Forelimb muscle (tissue), 1 donor: ENCODE measurements around the gene DYDC2. TPM values are rescaled to one million over a fixed set of nuclear protein-coding genes. Genes with fewer than 3 reads are reported as not detected.

Source experiments
- DNase-seq: peaks from one replicate; pipeline ENCODE4 v3.0.0-alpha.2; 2013; ENCODE audit warnings: low read depth
- polyA plus RNA-seq: library from polyadenylated mRNA; unstranded; fragments of 120-200 nt; gene quantifications from one replicate; pipeline ENCODE4 v1.2.1, GENCODE V29; 2013; ENCODE audit not compliant: insufficient read length

DYDC2 gene
- polyA plus RNA-seq, 1 donor, result not detected

DNA sequence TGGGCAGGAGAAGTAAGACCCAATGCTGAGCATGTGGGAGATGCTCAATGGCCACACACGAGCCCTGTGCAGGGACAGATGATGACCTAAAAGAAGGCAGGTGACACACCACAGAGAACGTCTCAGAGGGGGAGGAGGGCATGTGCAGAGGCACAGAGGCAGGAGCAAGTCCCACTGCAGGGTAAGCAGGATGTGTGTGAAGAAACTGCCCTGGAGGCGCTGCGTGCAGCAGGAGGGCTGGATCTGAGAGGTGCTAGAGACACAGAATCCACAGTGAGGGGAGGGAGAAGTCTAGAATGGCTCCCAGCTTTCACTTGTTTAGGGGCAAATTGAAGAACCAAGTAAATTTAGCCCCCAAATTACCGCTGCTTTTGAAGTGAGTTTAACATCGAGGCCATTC lies 14.9 kb downstream of the DYDC2 start:
- no peak for DNase-seq

GRCh38 chr10:80372675-80373074 lies 16.1 kb downstream of the DYDC2 start:
- DNase-seq, result no peak

DNA sequence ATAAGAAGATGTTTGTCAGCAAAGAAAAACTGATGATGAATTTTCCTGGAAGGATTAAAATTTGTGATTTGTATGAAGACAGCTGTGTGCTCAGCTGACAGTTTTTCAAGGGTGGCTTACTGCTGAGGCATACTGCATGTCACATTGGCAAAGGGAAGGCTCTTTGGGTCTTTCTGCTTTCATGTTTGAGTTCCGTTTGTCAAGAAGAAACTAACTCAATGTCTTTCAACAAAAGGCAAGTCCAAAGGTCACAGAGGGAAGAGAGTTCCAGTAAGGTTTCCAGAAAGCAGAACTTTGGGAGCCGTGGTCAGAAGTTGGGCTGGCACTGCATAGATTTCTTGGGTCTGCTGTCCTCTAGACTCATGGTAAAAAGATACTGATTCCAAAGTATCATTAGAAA lies 16.9 kb downstream of the DYDC2 start:
- no peak for DNase-seq

DNA sequence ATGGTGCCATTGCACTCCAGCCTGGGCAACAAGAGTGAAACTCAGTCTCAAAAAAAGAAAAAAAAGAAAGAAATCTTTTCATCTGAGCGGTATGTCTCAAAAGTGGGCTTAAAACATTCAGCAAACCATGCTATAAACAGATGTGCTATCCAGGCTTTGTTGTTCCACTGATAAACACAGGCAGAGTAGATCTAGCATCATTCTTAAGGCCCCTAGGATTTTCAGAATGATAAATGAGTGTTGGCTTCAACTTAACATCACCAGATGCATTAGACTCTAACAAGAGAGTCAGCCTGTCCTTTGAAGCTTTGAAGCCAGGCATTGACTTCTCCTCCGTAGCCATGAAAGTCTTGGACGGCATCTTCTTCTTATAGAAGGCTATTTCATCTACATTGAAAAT lies 23.1 kb downstream of the DYDC2 start:
- no peak for DNase-seq

DNA sequence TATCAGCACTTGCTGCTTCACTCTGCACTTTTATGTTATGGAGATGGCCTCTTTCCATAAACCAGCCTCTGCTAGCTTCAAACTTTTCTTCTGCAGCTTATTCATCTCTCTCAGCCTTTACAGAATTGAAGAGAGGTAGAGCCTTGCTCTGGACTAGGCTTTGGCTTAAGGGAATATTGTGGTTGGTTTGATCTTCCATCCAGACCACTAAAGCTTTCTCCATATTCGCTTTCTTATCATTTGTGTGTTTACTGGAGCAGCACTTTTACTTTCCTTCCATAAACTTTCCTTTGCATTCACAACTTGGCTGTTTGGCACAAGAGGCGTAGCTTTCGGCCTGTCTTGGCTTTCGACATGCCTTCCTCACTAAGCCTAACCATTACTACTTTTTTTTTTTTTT lies 23.6 kb downstream of the DYDC2 start:
- no peak for DNase-seq

DNA sequence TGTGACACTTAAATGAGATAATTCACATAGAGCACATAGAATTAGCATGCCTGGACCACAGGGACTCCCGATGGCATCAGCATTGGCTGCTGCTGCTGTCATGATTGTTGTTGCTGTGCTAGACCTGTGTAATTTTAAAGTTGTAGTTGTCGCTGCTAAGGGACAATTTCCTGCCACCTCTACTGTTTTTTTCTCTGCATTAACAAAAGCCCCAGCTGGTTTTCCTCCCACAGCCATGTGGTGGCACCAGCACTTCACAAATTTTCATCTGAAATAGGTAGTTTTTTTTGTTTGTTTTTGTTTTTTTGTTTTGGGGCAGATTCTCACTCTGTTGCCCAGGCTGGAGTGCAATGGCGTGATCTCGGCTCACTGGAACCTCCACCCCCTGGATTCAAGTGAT lies 26.4 kb downstream of the DYDC2 start:
- no peak for DNase-seq

GRCh38 chr10:80390740-80391139 lies 34.2 kb downstream of the DYDC2 start:
- no peak for DNase-seq

DNA sequence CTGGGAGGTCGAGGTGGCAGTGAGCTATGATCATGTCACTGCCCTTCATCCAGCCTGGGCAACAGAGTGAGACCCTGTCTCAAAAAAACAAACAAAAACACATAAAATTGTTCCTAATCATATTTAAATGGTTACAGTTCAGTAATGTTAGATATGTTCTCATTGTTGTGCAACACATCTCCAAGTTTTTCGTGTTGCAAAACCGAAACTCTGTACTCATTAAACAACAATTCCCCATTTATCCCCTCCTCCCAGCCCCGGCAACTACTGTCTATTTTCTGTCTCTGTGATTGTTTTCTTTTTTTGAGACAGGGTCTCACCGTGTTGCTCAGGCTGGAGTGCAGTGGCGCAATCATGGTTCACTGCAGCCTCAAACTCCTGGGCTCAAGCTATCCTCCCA lies 35.7 kb downstream of the DYDC2 start:
- no peak for DNase-seq

- no peak for DNase-seq
These were observed 37.9 kb downstream of the DYDC2 start for GRCh38 chr10:80394358-80394916.

GRCh38 chr10:80397014-80397413 lies 40.4 kb downstream of the DYDC2 start:
- no peak for DNase-seq

DNA sequence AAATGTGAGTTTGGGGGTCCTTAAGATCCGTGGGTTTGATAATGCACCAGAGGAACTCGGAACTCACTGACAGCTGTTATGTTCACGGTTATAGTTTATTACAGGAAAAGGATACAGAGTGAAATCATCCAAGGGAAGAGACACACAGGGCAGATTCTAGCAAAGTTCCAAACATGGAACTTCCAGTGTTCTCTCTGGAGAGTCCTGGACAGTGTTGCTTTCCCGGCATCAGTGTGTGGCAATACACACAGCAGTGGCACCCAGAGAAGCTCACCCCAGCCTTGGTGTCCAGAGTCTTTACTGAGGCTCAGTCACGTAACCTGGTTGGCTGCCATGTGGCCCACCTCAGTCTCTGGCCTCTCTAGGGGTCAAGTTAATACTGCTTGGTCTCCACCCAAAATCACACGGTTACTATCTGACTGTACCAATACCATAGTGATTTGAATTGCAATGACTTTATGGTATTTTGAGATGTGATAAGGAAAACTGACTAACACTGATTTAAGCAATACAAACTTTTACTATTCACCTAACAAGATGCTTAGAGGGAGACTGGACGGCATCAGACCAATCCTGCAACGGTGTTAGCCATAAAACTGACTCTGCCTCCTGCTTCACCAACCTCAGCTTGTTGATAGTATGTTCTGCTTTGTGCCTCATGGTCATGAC lies 43.7 kb downstream of the DYDC2 start:
- no peak for DNase-seq

DNA sequence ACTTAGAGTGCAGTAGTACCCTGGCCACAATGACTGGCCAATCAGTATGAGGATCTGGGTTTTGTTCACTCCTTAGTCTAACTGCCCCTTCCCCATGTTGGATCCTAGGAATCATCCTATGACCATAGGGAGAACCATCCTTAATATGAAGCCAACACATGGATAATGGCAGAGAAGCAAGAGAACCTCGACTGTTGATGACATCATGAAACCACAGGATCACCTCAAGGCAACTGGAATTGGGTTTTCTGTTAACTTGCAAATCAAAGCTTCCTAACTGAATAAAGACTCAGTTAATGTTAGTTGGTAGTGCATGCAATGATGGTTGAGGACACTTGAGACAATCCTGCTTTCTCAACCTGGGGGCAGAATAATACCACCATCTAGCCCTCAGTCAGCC lies 48.5 kb downstream of the DYDC2 start:
- no peak for DNase-seq

GRCh38 chr10:80405626-80406025 lies 49.0 kb downstream of the DYDC2 start:
- DNase-seq, result no peak

GRCh38 chr10:80406204-80406603 lies 49.6 kb downstream of the DYDC2 start:
- DNase-seq, result no peak

- no peak for DNase-seq
These were observed 51.2 kb downstream of the DYDC2 start for GRCh38 chr10:80407812-80408241.

GRCh38 chr10:80408242-80409101 lies 51.9 kb downstream of the DYDC2 start, which contains the start of gene PRXL2A:
PRXL2A (plus strand) TSS chr10:80408551; CDS start chr10:80420468, 11,917 bp downstream.
- DNase-seq, result no peak

- DNase-seq, result no peak
These were observed 52.5 kb downstream of the DYDC2 start for GRCh38 chr10:80409121-80409520.

DNA sequence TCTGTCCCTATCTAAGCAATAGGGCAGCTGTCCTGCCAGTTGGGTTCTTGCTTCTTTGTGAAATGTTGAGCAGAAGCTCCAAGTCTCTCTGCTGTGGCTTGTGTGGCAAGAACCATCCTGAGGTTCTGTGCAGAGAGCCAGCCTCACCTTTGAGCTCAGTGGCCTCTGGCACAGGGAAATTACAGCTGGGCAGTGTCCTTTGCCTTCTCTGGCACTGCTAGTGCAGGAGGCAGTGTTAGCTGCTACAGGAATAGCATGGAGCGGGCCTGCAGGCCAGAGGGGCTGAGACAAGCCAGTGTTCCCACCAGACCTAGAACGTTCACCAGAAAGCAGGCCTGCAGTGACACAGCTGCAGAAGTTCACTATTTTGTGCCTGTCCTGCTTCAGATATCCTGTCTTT lies 53.5 kb downstream of the DYDC2 start:
- no peak for DNase-seq

DNA sequence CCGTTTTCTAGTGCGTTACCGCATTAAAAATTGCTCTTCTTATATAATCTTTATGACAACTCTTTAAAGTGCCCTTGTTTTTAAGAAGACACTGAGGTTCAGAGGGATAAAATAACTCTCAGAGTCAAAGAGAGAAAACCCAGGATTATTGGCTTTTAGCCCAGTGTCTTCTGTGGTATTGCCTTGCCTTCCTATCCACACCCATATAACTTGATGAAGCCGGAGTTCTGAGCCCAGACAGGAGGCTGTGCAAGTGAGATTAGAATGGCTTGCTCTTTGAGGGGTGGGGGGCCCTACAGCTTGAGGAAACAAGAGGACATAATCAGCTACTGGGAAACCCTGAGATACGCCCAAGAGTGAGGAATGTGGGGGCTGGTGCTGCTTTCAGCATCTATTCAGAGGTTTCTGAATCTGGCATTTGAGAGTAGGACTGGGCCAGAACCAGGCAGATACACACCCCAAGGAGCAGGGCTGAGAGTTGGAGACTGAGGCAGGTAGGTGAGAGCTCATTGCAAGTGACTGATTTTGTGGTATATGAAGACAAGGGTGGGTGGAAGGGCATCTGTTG lies 54.1 kb downstream of the DYDC2 start:
- DNase-seq, result no peak

GRCh38 chr10:80411267-80411668 lies 54.7 kb downstream of the DYDC2 start:
- DNase-seq, result no peak

GRCh38 chr10:80411681-80412220 lies 55.2 kb downstream of the DYDC2 start:
- no peak for DNase-seq

DNA sequence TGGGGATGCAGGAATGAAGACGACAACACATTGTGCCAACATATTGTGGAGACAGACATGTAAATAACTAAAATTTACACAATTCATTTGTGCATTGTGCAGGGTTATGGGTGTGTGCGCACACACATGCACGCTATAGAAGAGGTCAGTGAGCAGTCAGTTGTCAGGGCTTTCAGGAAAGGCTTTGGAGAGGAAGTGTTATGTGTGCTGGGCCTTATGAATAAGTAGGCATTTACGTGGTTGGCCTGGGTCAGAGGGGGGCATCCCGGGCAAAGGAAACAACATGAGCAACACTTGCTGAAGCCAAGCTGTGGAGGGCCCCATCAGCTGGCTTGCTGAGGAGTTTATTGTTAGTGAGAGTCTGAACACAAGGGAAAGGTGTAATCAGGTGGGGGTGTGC lies 55.9 kb downstream of the DYDC2 start:
- no peak for DNase-seq
